Measurements from ENCODE around the gene L3MBTL1. TPM values are rescaled to one million over a fixed set of nuclear protein-coding genes. Genes with fewer than 3 reads are reported as not detected.

The L3MBTL1 gene
- polyA plus RNA-seq, 3 donors: 0.31 to 9.0 (median 0.36) TPM

DNA sequence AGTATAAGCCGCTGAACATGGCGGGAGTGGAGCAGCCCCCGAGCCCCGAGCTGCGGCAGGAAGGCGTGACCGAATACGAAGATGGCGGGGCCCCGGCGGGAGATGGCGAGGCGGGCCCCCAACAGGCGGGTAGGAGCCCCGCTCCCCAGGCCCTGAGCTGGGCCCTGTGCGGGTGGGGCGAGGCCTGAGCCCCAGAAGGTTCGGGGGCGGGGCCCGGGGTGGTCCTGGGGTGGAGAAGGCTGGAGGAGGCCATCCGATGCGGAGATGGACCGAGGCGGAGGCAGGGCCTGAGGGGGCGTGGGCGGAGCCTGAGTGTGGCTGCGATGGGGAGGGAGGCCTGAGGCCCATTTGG is 7.1 kb downstream of the L3MBTL1 start:
- H3K9me3 ChIP-seq (replicated peaks in 1 of 2; ENCODE audit: control insufficient read depth in 1 of 2, insufficient read depth in 1 of 2, low read length in 2 of 2): no peaks in the 10 kb centered on the region
- DNase-seq: no peak
- TF ChIP-seq, protein P1, sequence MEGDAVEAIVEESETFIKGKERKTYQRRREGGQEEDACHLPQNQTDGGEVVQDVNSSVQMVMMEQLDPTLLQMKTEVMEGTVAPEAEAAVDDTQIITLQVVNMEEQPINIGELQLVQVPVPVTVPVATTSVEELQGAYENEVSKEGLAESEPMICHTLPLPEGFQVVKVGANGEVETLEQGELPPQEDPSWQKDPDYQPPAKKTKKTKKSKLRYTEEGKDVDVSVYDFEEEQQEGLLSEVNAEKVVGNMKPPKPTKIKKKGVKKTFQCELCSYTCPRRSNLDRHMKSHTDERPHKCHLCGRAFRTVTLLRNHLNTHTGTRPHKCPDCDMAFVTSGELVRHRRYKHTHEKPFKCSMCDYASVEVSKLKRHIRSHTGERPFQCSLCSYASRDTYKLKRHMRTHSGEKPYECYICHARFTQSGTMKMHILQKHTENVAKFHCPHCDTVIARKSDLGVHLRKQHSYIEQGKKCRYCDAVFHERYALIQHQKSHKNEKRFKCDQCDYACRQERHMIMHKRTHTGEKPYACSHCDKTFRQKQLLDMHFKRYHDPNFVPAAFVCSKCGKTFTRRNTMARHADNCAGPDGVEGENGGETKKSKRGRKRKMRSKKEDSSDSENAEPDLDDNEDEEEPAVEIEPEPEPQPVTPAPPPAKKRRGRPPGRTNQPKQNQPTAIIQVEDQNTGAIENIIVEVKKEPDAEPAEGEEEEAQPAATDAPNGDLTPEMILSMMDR (IDR thresholded peaks at IDR 0.05): no peak
- peaks cover 0 to 3% (median 1%) of the 10 kb centered on the region in 7 donors for H3K9me3 Mint-ChIP-seq
- H3K4me1 ChIP-seq (ENCODE audit: control insufficient read depth in 1 of 2, insufficient read depth in 2 of 2, low read length in 2 of 2): peaks cover 12 to 20% of the 10 kb centered on the region in 2 donors
- peak overlapping the region; percentile 86 for H2AFZ ChIP-seq (ENCODE audit: insufficient read depth, low read depth, low read length, poor library complexity, severe bottlenecking)
- H3K4me2 ChIP-seq (replicated peaks; ENCODE audit: extremely low read depth, low read length, poor library complexity, severe bottlenecking): peak overlapping the region; percentile 72
- H3K4me1 Mint-ChIP-seq: peaks cover 12% of the 10 kb centered on the region
- H3K36me3 Mint-ChIP-seq: no peaks in the 10 kb centered on the region
- intact Hi-C loops (cut with micrococcal nuclease): no loop called here
- H3K9ac ChIP-seq (ENCODE audit: insufficient read depth, low read length, poor library complexity, severe bottlenecking): peak overlapping the region; percentile 69
- WGBS (ENCODE audit: insufficient coverage): 39% methylated on average over 23 of the region's 27 CpGs
- no peaks in the 10 kb centered on the region for H3K36me3 ChIP-seq (replicated peaks in 1 of 2; ENCODE audit: control insufficient read depth in 1 of 2, insufficient read depth in 2 of 2, low read length in 2 of 2)
- no peaks in the 10 kb centered on the region for H3K27me3 ChIP-seq (ENCODE audit: control insufficient read depth in 2 of 2, insufficient read depth in 2 of 2, low read length in 2 of 2)
- peak overlapping the region in 6 of 7 donors; percentile 74 to 90 (median 80) for H3K27ac Mint-ChIP-seq
- no peaks in the 10 kb centered on the region for H3K79me2 ChIP-seq (ENCODE audit: insufficient read depth, low read length)
- H3K4me3 Mint-ChIP-seq: peak overlapping the region; percentile 90 to 94
- H4K20me1 ChIP-seq (ENCODE audit: insufficient read depth, low read length): no peaks in the 10 kb centered on the region
- H3K27me3 Mint-ChIP-seq (ENCODE audit: low read depth in 3 of 3): peaks cover 0 to 10% (median 5%) of the 10 kb centered on the region in 3 donors
- H3K27ac ChIP-seq (ENCODE audit: low read depth in 1 of 2, low read length in 2 of 2): peak overlapping the region; percentile 12 to 50
- H3K4me3 ChIP-seq (replicated peaks in 1 of 3; ENCODE audit: low read depth in 2 of 3, low read length in 3 of 3): peak overlapping the region; percentile 63 to 79 (median 75)

DNA sequence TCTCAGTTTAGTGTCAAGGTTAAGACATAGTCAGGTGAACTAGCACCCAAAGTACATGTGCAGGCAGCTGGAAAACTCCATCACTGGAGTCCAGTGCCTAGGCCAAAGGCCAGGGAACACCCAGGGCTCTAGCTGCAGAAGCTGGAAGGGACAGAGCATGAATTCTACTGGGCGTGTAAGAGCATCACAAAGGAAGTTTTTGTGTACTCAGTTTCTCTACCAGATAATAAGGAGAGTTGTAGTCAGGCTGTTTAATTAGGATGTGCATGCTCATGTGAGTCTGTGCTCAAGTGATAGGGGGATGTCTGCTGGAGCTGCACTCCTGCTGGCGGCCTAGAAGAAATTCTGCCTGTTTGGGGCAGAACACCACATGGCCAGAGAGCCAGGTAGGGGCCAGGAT is 8.1 kb downstream of the L3MBTL1 start:
- no peak overlapping the region for H3K27ac Mint-ChIP-seq
- H3K4me3 Mint-ChIP-seq: peak overlapping the region in 1 of 2 donors; percentile 13
- no peaks in the 10 kb centered on the region for H3K9me3 ChIP-seq (replicated peaks in 1 of 2; ENCODE audit: control insufficient read depth in 1 of 2, insufficient read depth in 1 of 2, low read length in 2 of 2)
- H3K4me1 ChIP-seq (ENCODE audit: control insufficient read depth in 1 of 2, insufficient read depth in 2 of 2, low read length in 2 of 2): peaks cover 12 to 20% of the 10 kb centered on the region in 2 donors
- peaks cover 12% of the 10 kb centered on the region for H3K4me1 Mint-ChIP-seq
- no peak overlapping the region for H2AFZ ChIP-seq (ENCODE audit: insufficient read depth, low read depth, low read length, poor library complexity, severe bottlenecking)
- H3K9me3 Mint-ChIP-seq: peaks cover 0 to 3% (median 2%) of the 10 kb centered on the region in 7 donors
- H3K4me2 ChIP-seq (replicated peaks; ENCODE audit: extremely low read depth, low read length, poor library complexity, severe bottlenecking): peak overlapping the region; percentile 72
- H3K27me3 ChIP-seq (ENCODE audit: control insufficient read depth in 2 of 2, insufficient read depth in 2 of 2, low read length in 2 of 2): no peaks in the 10 kb centered on the region
- no peaks in the 10 kb centered on the region for H3K36me3 ChIP-seq (replicated peaks in 1 of 2; ENCODE audit: control insufficient read depth in 1 of 2, insufficient read depth in 2 of 2, low read length in 2 of 2)
- no peaks in the 10 kb centered on the region for H3K36me3 Mint-ChIP-seq
- TF ChIP-seq, protein P1 (IDR thresholded peaks at IDR 0.05): no peak
- no peak overlapping the region for H3K9ac ChIP-seq (ENCODE audit: insufficient read depth, low read length, poor library complexity, severe bottlenecking)
- WGBS (ENCODE audit: insufficient coverage): 100% methylated on average over 2 of the region's 2 CpGs
- H4K20me1 ChIP-seq (ENCODE audit: insufficient read depth, low read length): no peaks in the 10 kb centered on the region
- no peak overlapping the region for H3K27ac ChIP-seq (ENCODE audit: low read depth in 1 of 2, low read length in 2 of 2)
- peaks cover 0 to 10% (median 5%) of the 10 kb centered on the region in 3 donors for H3K27me3 Mint-ChIP-seq (ENCODE audit: low read depth in 3 of 3)
- intact Hi-C loops (cut with micrococcal nuclease): no loop called here
- peak overlapping the region in 1 of 3 experiments; percentile 79 for H3K4me3 ChIP-seq (replicated peaks in 1 of 3; ENCODE audit: low read depth in 2 of 3, low read length in 3 of 3)
- H3K79me2 ChIP-seq (ENCODE audit: insufficient read depth, low read length): no peaks in the 10 kb centered on the region
- no peak for DNase-seq
